WTC11 (cell line): ENCODE data around the gene ZNF775. TPM values are rescaled to one million over a fixed set of nuclear protein-coding genes. Genes with fewer than 3 reads are reported as not detected.

ENCODE experiments used
- ATAC-seq: fragments of 200-7000 bp; cut with Tn5 transposase; 2 replicates; pipeline ENCODE4 v1.10.0; 2021; ENCODE audit warnings: mild to moderate bottlenecking, moderate library complexity
- CTCF ChIA-PET: fragments of 300-600 bp; sonication (Branson Sonifier 250); formaldehyde crosslinking; loops from one replicate; lab custom pipeline; 2021; ENCODE audit warnings: antibody characterized with exemption; lab: Charles Lee
- POLR2A ChIA-PET: fragments of 350-600 bp; sonication (Branson Sonifier 250); formaldehyde crosslinking; loops from one replicate; lab custom pipeline; 2021; ENCODE audit warnings: antibody characterized with exemption; lab: Charles Lee
- DNase-seq: peaks from one replicate; pipeline ENCODE4 v3.0.0; 2021; ENCODE audit warnings: low spot score
- H3K27ac Mint-ChIP-seq: 2 replicates; pipeline ENCODE4 v1.8.0; 2021; ENCODE audit warnings: mixed read lengths
- H3K27me3 Mint-ChIP-seq: 2 replicates; pipeline ENCODE4 v1.8.0; 2021; ENCODE audit warnings: low read depth, mild to moderate bottlenecking, moderate library complexity, mixed read lengths
- H3K36me3 Mint-ChIP-seq: 2 replicates; pipeline ENCODE4 v1.8.0; 2021; ENCODE audit warnings: mixed read lengths
- H3K4me1 Mint-ChIP-seq: 2 replicates; pipeline ENCODE4 v1.8.0; 2022; ENCODE audit warnings: mixed read lengths
- H3K4me3 Mint-ChIP-seq: 2 replicates; pipeline ENCODE4 v1.8.0; 2021; ENCODE audit warnings: mild to moderate bottlenecking, moderate library complexity, mixed read lengths
- H3K9me3 Mint-ChIP-seq: 2 replicates; pipeline ENCODE4 v1.8.0; 2021; ENCODE audit warnings: mixed read lengths
- CREM ChIP-seq: sonication (generic); formaldehyde crosslinking; IDR thresholded peaks from 2 replicates; pipeline ENCODE4 v1.8.1; 2022; ENCODE audit warnings: mild to moderate bottlenecking, missing genetic modification reagents, moderate library complexity
- ESRRA ChIP-seq: sonication (generic); formaldehyde crosslinking; IDR thresholded peaks from 2 replicates; pipeline ENCODE4 v1.8.1; 2022; ENCODE audit warnings: mild to moderate bottlenecking, missing genetic modification reagents, borderline replicate concordance
- ETV6 ChIP-seq: sonication (generic); formaldehyde crosslinking; IDR thresholded peaks from 2 replicates; pipeline ENCODE4 v1.8.1; 2022; ENCODE audit warnings: mild to moderate bottlenecking, missing genetic modification reagents
- FOXP1 ChIP-seq: sonication (generic); formaldehyde crosslinking; IDR thresholded peaks from 2 replicates; pipeline ENCODE4 v1.8.0; 2022; ENCODE audit warnings: missing genetic modification reagents, mild to moderate bottlenecking, moderate library complexity, borderline replicate concordance
- GABPB1 ChIP-seq: sonication (generic); formaldehyde crosslinking; IDR thresholded peaks from 2 replicates; pipeline ENCODE4 v1.8.1; 2023; ENCODE audit warnings: mild to moderate bottlenecking, missing genetic modification reagents
- GTF2I ChIP-seq: fragments of 250-450 bp; sonication (Bioruptor Pico); conservative IDR thresholded peaks from 2 replicates; pipeline ENCODE4 v1.4.0; 2021; ENCODE audit warnings: mild to moderate bottlenecking
- IRF2 ChIP-seq: sonication (generic); formaldehyde crosslinking; IDR thresholded peaks from 2 replicates; pipeline ENCODE4 v1.8.0; 2022; ENCODE audit warnings: low read depth, missing genetic modification reagents, borderline replicate concordance
- MYBL2 ChIP-seq: sonication (generic); formaldehyde crosslinking; IDR thresholded peaks from 2 replicates; pipeline ENCODE4 v1.8.1; 2023; ENCODE audit warnings: mild to moderate bottlenecking, moderate library complexity, missing genetic modification reagents
- NFYB ChIP-seq: sonication (generic); formaldehyde crosslinking; conservative IDR thresholded peaks from 2 replicates; pipeline ENCODE4 v1.8.0; 2022; ENCODE audit warnings: low read depth, missing genetic modification reagents
- PREB ChIP-seq: sonication (generic); formaldehyde crosslinking; IDR thresholded peaks from 2 replicates; pipeline ENCODE4 v1.8.1; 2022; ENCODE audit warnings: mild to moderate bottlenecking, missing genetic modification reagents, moderate library complexity, borderline replicate concordance
- RELA ChIP-seq: sonication (generic); formaldehyde crosslinking; IDR thresholded peaks from 2 replicates; pipeline ENCODE4 v1.8.1; 2022; ENCODE audit warnings: missing genetic modification reagents, mild to moderate bottlenecking, borderline replicate concordance
- STAT6 ChIP-seq: sonication (generic); formaldehyde crosslinking; conservative IDR thresholded peaks from 2 replicates; pipeline ENCODE4 v1.8.1; 2023; ENCODE audit warnings: mild to moderate bottlenecking, low read depth, missing genetic modification reagents, moderate library complexity
- ZNF121 ChIP-seq: sonication (generic); formaldehyde crosslinking; IDR thresholded peaks from 2 replicates; pipeline ENCODE4 v1.8.0; 2023; ENCODE audit warnings: missing genetic modification reagents
- ZNF396 ChIP-seq: fragments of 250-450 bp; sonication (Bioruptor Pico); IDR thresholded peaks from 2 replicates; pipeline ENCODE4 v1.8.0; 2021; ENCODE audit warnings: mild to moderate bottlenecking, moderate library complexity, borderline replicate concordance
- ZSCAN18 ChIP-seq: fragments of 250-450 bp; sonication (Bioruptor Pico); IDR thresholded peaks from 2 replicates; pipeline ENCODE4 v2.1.2; 2022; ENCODE audit warnings: mild to moderate bottlenecking, moderate library complexity
- total RNA-seq: library from RNA; stranded (reverse); gene quantifications from 3 replicates; pipeline ENCODE4 v1.2.3, GENCODE V29; 2021
- TF ChIP-seq, protein P1 (sequence below): sonication (generic); formaldehyde crosslinking; IDR thresholded peaks from 2 replicates; pipeline ENCODE4 v1.8.1; 2022; ENCODE audit warnings: low read depth, mild to moderate bottlenecking, moderate library complexity, missing genetic modification reagents, borderline replicate concordance
- TF ChIP-seq, protein P2 (sequence below): sonication (generic); formaldehyde crosslinking; IDR thresholded peaks from 2 replicates; pipeline ENCODE4 v1.8.1; 2022; ENCODE audit warnings: missing genetic modification reagents, borderline replicate concordance

The ZNF775 gene
- total RNA-seq, 1 experiment from 2014 or later: 25.4 TPM

DNA sequence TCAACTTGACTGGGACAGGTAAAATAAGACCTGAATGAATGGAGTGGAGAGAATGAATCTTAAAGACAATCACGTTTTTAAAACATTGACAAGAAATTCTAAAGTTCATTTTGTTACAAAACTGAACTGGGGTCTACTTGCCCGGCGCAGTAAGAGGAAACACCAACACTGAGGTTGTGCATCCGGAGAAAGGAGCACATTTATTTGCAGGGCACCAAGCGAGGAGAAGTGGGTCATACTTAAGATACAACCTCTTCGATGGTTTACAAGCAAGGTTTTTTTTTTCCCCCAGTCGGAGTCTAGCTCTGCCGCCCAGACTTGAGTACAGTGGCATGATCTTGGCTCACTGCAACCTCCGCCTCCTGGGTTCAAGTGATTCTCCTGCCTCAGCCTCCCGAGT lies 13.9 kb upstream of the ZNF775 start:
- peaks cover 59% of the 10 kb centered on the region for H3K4me1 Mint-ChIP-seq
- TF ChIP-seq GTF2I (CRISPR knock-in tag): no peak
- TF ChIP-seq, protein P1, sequence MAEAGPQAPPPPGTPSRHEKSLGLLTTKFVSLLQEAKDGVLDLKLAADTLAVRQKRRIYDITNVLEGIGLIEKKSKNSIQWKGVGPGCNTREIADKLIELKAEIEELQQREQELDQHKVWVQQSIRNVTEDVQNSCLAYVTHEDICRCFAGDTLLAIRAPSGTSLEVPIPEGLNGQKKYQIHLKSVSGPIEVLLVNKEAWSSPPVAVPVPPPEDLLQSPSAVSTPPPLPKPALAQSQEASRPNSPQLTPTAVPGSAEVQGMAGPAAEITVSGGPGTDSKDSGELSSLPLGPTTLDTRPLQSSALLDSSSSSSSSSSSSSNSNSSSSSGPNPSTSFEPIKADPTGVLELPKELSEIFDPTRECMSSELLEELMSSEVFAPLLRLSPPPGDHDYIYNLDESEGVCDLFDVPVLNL (CRISPR knock-in tag): no peak
- TF ChIP-seq, protein P2, sequence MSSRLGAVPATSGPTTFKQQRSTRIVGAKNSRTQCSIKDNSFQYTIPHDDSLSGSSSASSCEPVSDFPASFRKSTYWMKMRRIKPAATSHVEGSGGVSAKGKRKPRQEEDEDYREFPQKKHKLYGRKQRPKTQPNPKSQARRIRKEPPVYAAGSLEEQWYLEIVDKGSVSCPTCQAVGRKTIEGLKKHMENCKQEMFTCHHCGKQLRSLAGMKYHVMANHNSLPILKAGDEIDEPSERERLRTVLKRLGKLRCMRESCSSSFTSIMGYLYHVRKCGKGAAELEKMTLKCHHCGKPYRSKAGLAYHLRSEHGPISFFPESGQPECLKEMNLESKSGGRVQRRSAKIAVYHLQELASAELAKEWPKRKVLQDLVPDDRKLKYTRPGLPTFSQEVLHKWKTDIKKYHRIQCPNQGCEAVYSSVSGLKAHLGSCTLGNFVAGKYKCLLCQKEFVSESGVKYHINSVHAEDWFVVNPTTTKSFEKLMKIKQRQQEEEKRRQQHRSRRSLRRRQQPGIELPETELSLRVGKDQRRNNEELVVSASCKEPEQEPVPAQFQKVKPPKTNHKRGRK (CRISPR knock-in tag): no peak
- TF ChIP-seq ZNF121: no peak
- TF ChIP-seq NFYB (CRISPR knock-in tag): no peak
- ChIA-PET CTCF (interaction anchor here (0.6 to 1.2 kb wide), 3 partner anchors 9 to 84 kb away, joined by 3 read pairs; no protein-coding TSS in a partner anchor), POLR2A (no interaction called here)
- DNase-seq (no peak), ATAC-seq (no peak)
- no peaks in the 10 kb centered on the region for H3K36me3 Mint-ChIP-seq
- no peak overlapping the region for H3K4me3 Mint-ChIP-seq
- no peaks in the 10 kb centered on the region; the same call in 1 of the 2 replicates for H3K9me3 Mint-ChIP-seq
- no peaks in the 10 kb centered on the region; the same call in 1 of the 2 replicates for H3K27me3 Mint-ChIP-seq
- H3K27ac Mint-ChIP-seq: no peak overlapping the region

GRCh38 chr7:150365673-150366398 lies 13.3 kb upstream of the ZNF775 start:
- CTCF ChIA-PET: interaction anchor here (0.6 to 1.7 kb wide), 5 partner anchors 10 to 196 kb away, joined by 3 to 5 read pairs (median 3); no protein-coding TSS in a partner anchor
- H3K4me1 Mint-ChIP-seq: peaks cover 65% of the 10 kb centered on the region
- H3K4me3 Mint-ChIP-seq: no peak overlapping the region
- no peak for ATAC-seq
- no peaks in the 10 kb centered on the region; the same call in 1 of the 2 replicates for H3K27me3 Mint-ChIP-seq
- DNase-seq: peak; percentile 5
- no peaks in the 10 kb centered on the region for H3K9me3 Mint-ChIP-seq
- peak overlapping the region; percentile 93 for H3K27ac Mint-ChIP-seq
- TF ChIP-seq CREM (no peak), ETV6 (no peak), ZNF396 (CRISPR knock-in tag) (no peak), GABPB1 (CRISPR knock-in tag) (no peak), STAT6 (CRISPR knock-in tag) (no peak), ESRRA (no peak), RELA (CRISPR knock-in tag) (no peak), IRF2 (CRISPR knock-in tag) (no peak), MYBL2 (CRISPR knock-in tag) (no peak), PREB (CRISPR knock-in tag) (no peak), FOXP1 (CRISPR knock-in tag) (no peak), ZSCAN18 (CRISPR knock-in tag) (no peak)
- H3K36me3 Mint-ChIP-seq: peaks cover 4% of the 10 kb centered on the region
- POLR2A ChIA-PET: interaction anchor here (0.7 to 1.6 kb wide), 3 partner anchors 18 to 36 kb away, joined by 3 to 8 read pairs (median 3); no protein-coding TSS in a partner anchor
